CD4-positive, alpha-beta T cell treated with Interleukin-15 for 4 hours (primary cell): ENCODE results near the gene C10orf120.

Experiments
- DNase-seq: peaks from one replicate; pipeline ENCODE4 v3.0.0-alpha.2; 2020; ENCODE audit warnings: low spot score

The C10orf120 gene

DNA sequence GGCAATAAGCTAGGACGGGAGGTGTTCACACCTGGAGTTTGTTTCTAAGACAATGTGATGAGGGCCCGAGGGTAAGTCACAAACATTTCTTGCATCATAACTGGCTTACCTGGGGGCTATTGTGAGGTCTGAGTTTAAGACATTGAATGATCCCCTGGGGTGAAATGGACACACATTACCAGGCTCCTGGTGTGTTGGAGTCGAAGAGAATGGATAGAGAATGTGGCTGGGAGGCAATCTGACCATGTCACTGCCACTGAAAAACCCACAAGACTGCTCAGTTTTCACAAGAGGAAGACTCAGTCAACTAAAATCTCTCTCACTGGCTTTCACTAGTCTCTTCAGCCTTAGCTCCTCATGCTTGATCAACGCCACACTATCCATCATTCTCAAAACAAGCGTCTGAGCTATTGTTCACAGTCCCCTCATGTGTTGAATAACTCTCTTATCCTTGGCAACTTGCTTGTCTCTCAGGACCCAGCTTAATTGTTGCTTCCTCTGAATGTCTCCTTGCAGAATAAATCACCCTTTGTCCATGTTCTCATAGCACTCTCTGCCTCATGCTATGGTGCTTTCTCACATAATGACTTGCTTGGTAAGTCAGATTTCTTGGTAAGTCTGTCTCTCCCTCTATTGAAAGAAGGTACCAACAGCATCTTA, at the start of gene C10orf120:
C10orf120 (minus strand) TSS at position 51 of the 660 bp plus-strand sequence. CDS start 56 bp downstream, outside the sequence.
- DNase-seq = no peak

DNA sequence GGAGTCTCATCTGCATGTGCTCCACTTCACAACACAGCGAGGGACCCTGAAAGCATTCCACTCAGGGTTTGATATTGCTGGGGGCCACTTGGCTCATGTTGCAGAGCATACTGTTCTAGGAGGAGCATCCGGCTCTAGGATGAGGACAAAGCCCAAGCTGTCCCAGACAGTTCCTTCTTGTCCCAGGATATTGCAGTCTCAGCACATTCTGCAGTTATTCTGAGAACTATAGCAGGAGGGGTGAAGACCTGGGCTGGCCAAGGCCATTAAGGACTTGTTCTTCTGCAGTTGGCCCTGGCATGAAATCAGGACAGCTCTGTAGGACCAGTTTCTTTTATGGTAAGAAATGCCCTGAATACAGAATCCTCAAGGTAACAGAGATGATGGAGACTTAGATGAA, 48.9 kb upstream of the C10orf120 start:
- DNase-seq = no peak

DNA sequence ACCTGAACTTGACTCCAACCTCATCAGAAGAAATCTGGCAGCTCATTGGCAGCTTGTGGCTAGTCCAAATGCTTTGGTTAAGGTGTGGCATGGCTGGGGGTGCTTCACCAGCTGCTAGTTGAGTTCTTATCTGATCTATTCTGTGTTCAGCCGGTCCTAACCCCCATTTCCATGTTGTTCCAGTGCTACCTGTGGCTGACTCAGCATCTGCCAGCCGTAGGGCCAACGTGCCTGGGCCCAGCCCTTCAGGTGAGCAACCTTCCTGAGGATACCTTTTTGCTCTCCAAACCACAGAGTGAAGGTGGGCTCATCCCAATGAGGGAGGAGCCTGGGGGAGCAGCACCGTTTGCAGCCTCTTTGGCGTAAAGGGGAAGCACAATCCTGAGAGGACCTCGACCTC, 46.8 kb upstream of the C10orf120 start:
- no peak for DNase-seq

DNA sequence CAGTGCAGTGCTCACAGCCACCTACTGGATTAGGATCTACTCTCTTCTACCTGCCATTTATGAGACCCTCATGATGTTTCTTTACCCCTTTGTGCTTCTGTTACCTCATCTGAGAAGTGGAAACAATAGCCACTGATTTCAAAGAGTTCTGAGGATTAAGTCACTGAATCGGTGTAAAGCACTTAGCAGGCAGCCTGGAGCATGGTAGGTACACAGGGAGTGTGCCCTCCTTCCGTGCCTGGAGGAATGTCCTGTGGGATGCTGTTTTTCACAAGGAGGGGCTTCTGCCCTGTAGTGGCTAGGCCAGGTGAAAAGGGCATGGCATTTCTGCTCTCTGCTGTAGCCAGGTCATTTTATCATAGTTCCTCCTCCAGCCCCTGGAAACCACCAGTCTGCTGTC, 44.6 kb upstream of the C10orf120 start:
- no peak for DNase-seq

DNA sequence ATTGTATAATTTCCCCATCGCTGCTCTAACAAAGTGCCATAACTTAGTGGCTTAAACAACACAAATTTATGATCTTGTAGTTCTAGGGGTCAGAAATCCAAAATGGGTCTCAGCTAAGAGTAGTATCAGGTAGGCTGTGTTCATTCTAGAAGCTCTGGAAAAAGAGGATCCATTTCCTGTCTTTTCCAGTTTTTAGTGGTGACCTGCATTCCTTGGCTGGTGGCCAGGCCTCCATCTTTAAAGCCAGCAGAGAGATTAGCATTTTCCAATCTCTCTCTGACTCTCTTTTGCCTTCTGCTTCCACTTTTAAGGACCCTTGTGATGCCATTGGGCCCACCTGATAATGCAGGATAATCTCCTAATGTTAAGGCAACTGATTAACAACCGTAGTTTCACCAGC, 41.0 kb upstream of the C10orf120 start:
- no peak for DNase-seq

DNA sequence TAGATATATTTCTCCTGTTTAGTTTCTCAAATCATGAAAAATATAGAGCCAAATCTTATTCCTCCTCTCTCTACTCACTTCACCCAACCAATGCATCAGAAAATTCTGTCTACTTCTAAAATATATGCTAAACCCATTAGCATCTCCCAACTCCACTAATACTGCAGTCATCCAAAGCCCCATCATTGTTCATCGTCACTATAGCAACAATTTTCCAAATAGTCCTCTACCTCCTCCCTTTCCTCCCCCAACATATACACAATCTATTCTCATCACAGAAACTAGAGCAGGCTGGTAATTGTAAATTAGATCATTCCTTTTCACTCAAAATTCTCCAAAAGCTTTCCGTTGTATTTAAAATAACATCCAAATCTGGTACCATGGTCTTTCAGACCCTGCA, 38.4 kb upstream of the C10orf120 start:
- DNase-seq = no peak

DNA sequence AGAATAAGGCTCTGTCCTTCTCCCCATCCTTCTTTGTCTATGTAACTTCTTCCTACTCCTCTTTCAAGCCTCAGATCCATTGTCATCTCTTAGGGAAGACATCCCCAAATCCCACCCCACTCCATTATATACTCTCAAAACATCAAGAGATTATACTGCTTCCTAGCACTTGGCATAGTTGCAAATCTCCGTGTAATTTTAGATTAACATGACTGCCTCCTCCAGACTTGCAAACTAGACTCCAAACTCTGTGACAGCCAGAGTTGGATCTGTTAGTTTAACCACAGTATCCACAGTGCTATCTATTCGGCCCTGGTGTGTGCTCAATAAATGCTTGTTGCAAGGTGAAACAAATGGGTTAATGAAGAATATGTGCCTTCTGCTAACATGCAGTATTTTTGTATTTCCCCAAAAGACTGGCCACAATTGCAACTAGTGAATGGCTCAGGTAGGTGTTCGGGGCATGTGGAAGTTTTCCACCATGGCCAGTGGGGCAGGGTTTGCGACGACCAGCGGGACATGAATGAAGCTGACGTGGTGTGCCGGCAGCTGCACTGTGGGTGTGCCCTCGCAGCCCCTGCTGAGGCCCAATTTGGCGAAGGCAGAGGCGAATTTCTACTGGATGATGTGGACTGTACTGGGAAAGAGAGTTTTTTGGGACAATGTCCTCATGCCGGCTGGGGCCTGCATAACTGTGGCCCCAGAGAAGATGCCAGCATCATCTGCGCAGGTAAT, 34.5 kb upstream of the C10orf120 start:
- no peak for DNase-seq

DNA sequence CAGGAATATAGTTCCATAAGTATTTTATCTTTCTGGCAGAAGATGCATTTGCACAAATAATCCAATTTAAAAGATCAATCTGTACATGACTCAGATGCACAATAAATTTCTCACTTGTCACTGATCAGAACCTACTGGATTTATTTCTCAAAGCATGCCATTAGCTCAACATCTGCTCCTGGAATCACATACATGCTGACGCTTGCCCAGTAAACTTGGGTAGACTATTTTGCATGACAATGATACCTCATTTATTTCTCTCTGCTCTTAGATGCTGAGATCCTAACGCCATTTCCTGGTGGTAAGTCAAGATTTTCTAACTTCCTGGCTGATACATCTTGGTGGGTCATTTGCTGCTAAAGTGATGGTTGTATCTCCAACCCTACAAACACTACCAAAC, 33.8 kb upstream of the C10orf120 start:
- DNase-seq = no peak

DNA sequence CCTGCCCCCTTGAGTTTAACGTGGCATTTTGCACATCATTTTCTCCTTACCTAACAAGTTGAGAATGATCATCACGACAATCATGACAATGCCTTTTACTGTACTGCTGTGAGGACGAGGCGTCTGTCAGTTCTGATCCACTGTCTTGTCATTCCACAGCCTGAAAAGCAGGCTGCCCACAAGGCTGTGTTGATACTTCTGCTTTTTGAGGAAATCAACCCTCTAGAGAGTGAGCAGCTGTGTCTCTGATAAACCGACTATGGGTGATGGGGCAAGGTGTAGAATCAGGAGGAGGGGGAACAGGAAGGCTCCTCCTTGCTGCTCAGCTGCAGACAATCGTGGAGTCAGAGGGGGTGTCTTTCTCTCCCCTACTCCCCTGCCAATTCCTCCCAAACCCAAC, 30.6 kb upstream of the C10orf120 start:
- no peak for DNase-seq

DNA sequence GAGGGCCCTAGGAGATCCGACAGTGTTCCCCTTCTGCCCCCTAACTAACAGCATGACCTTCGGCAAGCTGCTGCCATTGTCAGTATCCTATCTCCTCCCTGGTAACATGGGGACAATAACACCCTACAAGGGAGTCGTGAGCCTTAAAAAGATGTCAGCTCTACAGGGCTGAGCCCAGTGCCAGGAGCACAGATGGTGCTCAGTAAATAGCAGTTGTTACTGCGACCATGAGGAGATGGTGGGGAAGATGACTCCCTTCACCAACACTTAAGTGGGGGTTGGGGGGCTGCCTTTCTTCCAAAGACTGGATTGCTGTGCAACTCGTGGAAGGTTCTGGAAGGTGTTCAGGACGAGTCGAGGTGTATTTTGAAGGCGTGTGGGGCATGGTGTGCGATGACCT, 29.5 kb upstream of the C10orf120 start:
- no peak for DNase-seq

DNA sequence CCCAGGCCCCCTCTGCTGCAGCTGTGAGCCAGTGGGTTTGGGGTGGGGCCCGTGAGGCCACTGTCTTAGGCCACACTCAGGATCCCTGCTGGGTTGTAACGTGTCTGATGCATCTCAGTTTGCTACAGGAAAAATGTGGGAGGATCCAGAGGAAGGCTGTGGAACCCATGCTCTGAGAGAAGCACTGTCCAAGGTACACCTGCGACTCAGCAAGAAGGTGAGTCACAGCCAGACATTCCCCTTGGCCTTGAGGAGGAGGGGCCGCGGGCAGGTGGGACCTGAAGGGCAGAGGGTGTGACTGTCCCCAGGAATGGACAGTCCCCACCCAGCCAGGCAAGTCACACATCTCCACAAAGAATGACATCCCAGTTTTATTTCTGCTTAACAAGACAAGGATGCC, 27.8 kb upstream of the C10orf120 start:
- DNase-seq = no peak

DNA sequence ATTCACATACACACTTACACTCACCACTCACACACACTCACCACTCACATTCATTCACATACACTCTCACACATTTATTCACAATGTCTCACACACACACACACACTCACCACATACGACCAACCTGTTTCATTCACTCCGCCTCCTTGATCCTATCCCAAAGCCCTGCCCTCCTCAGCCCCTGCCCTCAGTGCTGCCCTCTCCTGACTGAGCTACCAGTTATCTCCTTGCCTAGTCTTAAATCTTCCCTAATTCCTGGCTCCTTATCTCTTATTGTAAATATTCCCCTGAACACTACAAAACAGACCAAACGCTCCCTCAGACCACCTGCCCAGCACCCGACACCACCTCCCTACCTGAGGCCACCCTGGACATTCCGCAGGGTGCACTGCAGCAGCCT, 26.1 kb upstream of the C10orf120 start:
- no peak for DNase-seq

DNA sequence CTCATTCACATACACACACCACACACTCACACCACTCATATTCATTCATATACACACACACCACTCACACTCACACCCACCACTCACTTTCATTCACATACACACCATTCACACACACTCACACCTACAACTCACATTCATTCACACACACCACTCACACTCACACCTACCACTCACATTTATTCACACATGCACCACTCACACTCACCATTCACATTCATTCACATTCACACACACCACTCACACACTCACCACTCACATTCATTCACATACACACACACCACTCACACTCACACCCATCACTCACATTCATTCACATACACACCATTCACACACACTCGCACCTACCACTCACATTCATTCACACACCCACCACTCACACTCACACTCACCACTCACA, 25.4 kb upstream of the C10orf120 start:
- no peak for DNase-seq

DNA sequence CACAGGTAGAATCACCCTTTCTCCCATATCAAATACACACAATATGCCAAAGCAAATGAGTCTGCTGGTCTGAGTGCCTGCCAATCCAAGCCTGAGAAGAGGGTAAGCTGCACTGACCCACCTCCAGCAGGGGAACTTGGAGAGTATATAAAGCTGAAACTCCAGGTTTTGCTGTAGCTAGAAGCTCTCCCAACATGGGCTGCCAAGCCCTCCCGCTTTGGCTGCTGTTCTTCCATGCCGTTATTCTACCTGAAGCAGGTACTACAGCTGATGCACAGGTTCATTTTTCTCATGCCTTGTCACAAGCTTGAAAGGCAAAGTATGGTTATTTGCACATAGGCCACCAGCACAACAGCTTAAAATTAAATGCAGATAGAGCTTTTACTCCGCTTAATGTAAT, 21.5 kb upstream of the C10orf120 start:
- no peak for DNase-seq

DNA sequence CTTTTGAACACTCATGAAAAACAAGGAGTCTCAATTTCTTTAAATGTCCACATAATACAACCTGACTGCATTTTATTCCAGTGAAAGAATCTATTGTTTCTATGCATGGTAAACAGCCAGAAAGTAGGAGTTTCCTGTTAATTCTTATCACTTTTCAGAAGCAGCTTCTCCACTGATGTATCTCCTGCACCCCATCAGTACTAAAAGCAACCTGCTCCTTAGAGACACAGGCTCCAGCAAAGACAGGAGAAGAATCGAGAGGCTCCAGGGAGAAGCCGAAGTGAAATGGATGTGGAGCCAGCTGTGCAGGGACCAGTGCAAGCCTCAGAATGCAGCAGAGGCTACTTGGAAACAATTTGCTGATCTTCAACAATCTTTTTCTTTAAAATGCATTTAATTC, 16.4 kb upstream of the C10orf120 start:
- DNase-seq = no peak

DNA sequence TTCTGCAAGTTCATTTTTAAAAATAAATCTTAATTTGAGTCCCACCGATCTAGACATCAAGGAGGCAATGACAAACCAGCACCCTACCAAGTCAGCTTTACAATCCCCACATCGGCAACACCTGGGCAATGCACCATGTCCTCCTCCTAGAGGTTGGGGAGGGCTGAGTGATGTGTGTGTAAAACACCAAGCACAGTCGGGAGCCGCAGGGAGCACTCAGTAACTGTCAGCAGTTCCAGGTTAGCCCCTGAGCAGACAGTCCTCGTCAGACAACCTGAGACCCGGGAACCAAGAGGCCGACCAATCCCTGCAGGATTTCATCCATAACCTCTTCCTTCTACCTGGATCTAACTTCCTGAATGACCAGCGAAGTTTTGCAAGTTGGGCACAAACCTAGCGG, 15.9 kb upstream of the C10orf120 start:
- no peak for DNase-seq

DNA sequence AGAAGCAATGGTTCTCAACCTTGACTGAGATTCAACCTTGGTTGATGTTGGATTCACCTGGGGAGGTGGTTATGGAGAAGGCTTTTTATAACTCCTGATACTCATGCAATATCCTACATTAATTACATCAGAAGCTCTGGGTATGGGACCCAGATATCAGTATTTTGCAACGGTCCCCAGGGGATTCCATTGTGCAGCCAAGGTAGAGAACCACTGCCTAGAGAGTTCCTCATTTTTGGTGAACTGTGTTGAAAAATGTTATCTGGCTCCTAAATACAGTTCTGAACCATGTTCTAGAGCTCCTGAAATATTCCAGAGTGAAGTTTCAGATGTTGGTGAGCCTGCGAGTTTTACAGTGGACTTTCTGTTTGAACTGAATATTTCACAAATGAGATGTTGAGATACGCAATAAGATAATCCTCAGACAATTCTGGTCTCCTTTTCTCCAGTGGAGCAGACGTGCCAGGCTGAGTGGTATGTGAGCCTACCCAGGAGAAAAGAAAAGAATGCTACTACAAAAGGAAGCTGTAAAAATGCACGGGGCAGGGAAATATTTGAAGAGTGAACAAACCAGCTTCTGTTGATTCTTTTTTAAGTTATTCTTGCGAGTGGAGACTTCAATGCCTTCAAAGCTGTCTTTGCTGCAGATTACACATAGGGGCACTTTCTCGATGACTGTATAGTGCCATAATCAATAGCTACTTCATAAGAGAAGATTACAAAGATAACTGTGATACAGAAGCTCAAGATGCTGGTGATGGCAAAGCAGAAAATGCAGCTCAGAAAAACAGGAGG, 13.6 kb upstream of the C10orf120 start:
- no peak for DNase-seq

DNA sequence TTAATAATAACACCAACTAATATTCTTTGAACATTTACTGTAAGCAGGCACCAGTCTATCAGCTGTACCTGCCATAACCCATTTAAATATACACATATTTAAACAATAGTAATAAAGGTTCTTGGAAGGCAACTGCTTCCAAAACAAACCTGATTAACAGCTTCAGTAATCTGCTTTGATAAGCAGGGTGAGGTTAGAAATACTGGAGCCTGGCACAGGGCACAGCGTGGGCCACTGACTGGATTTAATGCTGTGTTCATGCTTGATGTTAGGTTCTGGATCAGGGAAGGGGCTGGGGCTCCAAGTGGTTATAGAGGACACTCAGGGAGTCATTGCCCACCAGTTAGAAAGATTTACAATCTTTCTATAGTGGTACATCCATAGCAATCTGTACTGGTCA, 10.9 kb upstream of the C10orf120 start:
- DNase-seq = no peak

DNA sequence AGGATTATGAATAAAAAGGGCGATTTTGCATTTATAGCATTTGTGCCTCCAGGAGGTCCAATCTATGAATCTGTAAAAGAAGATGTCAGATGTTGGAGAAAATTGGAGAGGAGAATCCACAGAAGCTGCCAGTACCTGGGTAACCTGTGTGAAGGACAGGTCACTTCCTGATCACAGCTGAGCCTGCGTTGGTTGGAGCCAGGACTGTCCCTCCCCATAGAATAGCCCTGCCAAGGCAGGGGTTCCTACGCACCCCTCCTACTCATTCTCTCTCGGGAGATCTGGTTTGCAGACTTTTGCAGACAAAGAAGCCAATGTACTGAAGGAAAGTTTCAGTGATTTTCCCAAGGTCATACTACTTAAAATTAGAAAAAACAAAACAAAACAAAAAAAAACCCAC, 10.3 kb upstream of the C10orf120 start:
- no peak for DNase-seq

DNA sequence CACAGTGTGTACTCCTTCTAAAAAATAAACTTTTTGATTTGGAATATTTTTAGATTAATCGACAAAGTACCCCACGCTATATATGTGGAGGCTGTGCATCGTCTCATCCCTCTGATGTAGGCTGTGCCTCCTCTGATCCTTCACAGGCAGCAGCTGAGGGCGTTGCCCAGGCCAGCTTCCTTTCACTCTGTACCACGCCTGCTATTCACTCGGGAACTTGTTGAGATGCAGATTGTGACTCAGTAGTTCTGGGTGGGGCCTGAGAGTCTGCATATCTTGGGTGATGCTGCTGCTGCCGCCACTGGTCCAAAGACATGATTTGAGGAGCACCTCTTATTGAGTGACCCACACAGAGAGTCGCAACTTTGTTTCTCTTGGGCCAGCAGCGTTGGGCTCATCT, 7.9 kb upstream of the C10orf120 start:
- no peak for DNase-seq

DNA sequence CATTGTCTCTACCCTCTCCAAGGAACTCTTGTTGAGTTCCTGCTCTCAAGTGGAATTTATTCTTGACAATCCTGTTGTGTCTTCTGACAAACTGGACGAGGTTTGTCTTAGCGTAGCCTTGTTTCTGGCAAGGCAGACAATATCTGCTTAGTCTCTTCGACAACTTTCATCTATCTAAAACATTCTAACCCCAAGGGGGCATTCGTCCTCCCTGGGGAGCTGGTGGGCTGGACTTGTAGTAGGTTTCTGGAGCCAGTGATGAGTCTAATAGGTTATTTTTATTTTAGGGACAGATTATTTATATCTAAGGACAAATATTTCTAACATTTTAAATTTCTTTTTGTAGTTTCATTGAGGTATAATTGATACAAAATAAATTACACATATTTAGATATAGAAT, 7.3 kb upstream of the C10orf120 start:
- DNase-seq = no peak

DNA sequence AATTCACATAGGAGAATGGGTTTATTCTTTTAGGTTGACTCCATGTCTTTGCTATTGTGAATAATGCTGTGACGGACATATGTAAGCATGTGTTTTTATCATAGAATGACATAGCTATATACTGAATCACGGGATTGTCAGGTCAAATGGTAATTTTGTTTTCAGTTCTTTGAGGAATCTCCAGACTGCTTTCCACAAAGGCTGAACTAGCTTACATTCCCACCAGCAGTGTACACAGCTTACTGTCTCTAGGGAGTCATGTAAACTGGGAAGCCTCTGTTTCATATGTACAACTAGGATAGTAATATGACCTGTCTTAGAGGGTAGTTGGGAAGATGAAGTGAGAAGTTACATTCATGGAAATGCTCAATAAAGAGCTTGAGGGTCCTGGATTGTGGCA, 6.8 kb upstream of the C10orf120 start:
- no peak for DNase-seq
